H9 (cell line): ENCODE data around the gene MYO1D. TPM values are rescaled to one million over a fixed set of nuclear protein-coding genes. Genes with fewer than 3 reads are reported as not detected.

ENCODE experiments used
- DNase-seq: peaks from one replicate; pipeline ENCODE4 v3.0.0-alpha.2; 2017
- H2AFZ ChIP-seq: one replicate; pipeline ENCODE4 v1.6.1; 2013; ENCODE audit warnings: mild to moderate bottlenecking, low read length, control low read depth, moderate library complexity
- H2AK5ac ChIP-seq: 2 replicates; pipeline ENCODE4 v1.6.1; 2013; ENCODE audit warnings: low read length, control low read depth, mixed read lengths; ENCODE audit not compliant: insufficient read length
- H2BK120ac ChIP-seq: one replicate; pipeline ENCODE4 v1.6.1; 2013; ENCODE audit warnings: low read depth, mild to moderate bottlenecking, low read length, control low read depth, inconsistent platforms; ENCODE audit not compliant: poor library complexity, severe bottlenecking
- H2BK12ac ChIP-seq: 2 replicates; pipeline ENCODE4 v1.6.1; 2013; ENCODE audit warnings: low read length, control low read depth, mixed read lengths, low read depth; ENCODE audit not compliant: insufficient read length
- H2BK15ac ChIP-seq: 2 replicates; pipeline ENCODE4 v1.6.1; 2013; ENCODE audit warnings: low read depth, low read length, control low read depth
- H2BK20ac ChIP-seq: one replicate; pipeline ENCODE4 v1.6.1; 2013; ENCODE audit warnings: low read depth, mild to moderate bottlenecking, low read length, control low read depth, inconsistent platforms; ENCODE audit not compliant: poor library complexity, severe bottlenecking
- H2BK5ac ChIP-seq: 2 replicates; pipeline ENCODE4 v1.6.1; 2013; ENCODE audit warnings: low read length, control low read depth, mixed read lengths; ENCODE audit not compliant: insufficient read length
- H3K14ac ChIP-seq: 2 replicates; pipeline ENCODE4 v1.6.1; 2013; ENCODE audit warnings: low read length, control low read depth; ENCODE audit not compliant: insufficient read depth
- H3K18ac ChIP-seq: 2 replicates; pipeline ENCODE4 v1.6.1; 2013; ENCODE audit warnings: low read depth, mild to moderate bottlenecking, mixed read lengths, low read length, control low read depth; ENCODE audit not compliant: insufficient read length
- H3K23ac ChIP-seq: 2 replicates; pipeline ENCODE4 v1.6.1; 2013; ENCODE audit warnings: low read length, control low read depth, mixed read lengths, low read depth; ENCODE audit not compliant: insufficient read length
- H3K23me2 ChIP-seq: 2 replicates; pipeline ENCODE4 v1.6.1; 2013; ENCODE audit warnings: low read depth, mild to moderate bottlenecking, mixed read lengths, low read length, control low read depth; ENCODE audit not compliant: insufficient read length, poor library complexity, severe bottlenecking
- H3K27ac ChIP-seq: 2 replicates; pipeline ENCODE4 v1.5.1; 2013; ENCODE audit warnings: low read length, control low read depth, mixed read lengths, low read depth; ENCODE audit not compliant: insufficient read length
- H3K27me3 ChIP-seq: 2 replicates; pipeline ENCODE4 v1.6.1; 2013; ENCODE audit warnings: low read length, control low read depth, inconsistent platforms; ENCODE audit not compliant: insufficient read depth
- H3K4ac ChIP-seq: 2 replicates; pipeline ENCODE4 v1.6.1; 2013; ENCODE audit warnings: low read depth, mild to moderate bottlenecking, control low read depth, inconsistent platforms, low read length, moderate library complexity
- H3K4me1 ChIP-seq: 2 replicates; pipeline ENCODE4 v1.6.1; 2013; ENCODE audit warnings: low read length, control low read depth, inconsistent platforms; ENCODE audit not compliant: insufficient read depth
- H3K4me2 ChIP-seq: 2 replicates; pipeline ENCODE4 v1.6.1; 2013; ENCODE audit warnings: low read length, control low read depth, mixed read lengths; ENCODE audit not compliant: insufficient read length, insufficient read depth
- H3K56ac ChIP-seq: 2 replicates; pipeline ENCODE4 v1.6.1; 2013; ENCODE audit warnings: low read depth, mild to moderate bottlenecking, mixed read lengths, low read length, control low read depth; ENCODE audit not compliant: insufficient read length
- H3K79me1 ChIP-seq: 2 replicates; pipeline ENCODE4 v1.6.1; 2013; ENCODE audit warnings: low read depth, mild to moderate bottlenecking, moderate library complexity, low read length, control low read depth, inconsistent platforms; ENCODE audit not compliant: insufficient read depth, poor library complexity, severe bottlenecking
- H3K79me2 ChIP-seq: 2 replicates; pipeline ENCODE4 v1.6.1; 2013; ENCODE audit warnings: low read length, control low read depth, inconsistent platforms; ENCODE audit not compliant: insufficient read depth
- H3K9ac ChIP-seq: 2 replicates; pipeline ENCODE4 v1.6.1; 2013; ENCODE audit warnings: low read length, control low read depth, mixed read lengths; ENCODE audit not compliant: insufficient read length; ENCODE audit errors: extremely low read depth
- H3K9me3 ChIP-seq: one replicate; pipeline ENCODE4 v1.6.1; 2013; ENCODE audit warnings: low read depth, low read length, inconsistent platforms; ENCODE audit not compliant: control insufficient read depth
- H3T11ph ChIP-seq: one replicate; pipeline ENCODE4 v1.6.1; 2013; ENCODE audit warnings: mild to moderate bottlenecking, low read length, control low read depth, inconsistent platforms
- H4K20me1 ChIP-seq: one replicate; pipeline ENCODE4 v1.6.1; 2013; ENCODE audit not compliant: control insufficient read depth, insufficient read length, insufficient read depth
- H4K5ac ChIP-seq: 2 replicates; pipeline ENCODE4 v1.6.1; 2013; ENCODE audit warnings: low read depth, mild to moderate bottlenecking, mixed read lengths, low read length, control low read depth; ENCODE audit not compliant: insufficient read length
- H4K8ac ChIP-seq: replicated peaks from 2 replicates; pipeline ENCODE4 v1.6.1; 2013; ENCODE audit warnings: low read length, control low read depth, mixed read lengths, low read depth; ENCODE audit not compliant: insufficient read length
- H4K91ac ChIP-seq: 2 replicates; pipeline ENCODE4 v1.6.1; 2013; ENCODE audit warnings: low read depth, mild to moderate bottlenecking, moderate library complexity, mixed read lengths, low read length, control low read depth; ENCODE audit not compliant: insufficient read length
- H3K27ac Mint-ChIP-seq, 3 experiments: 2 replicates in 2 of 3; 3 replicates in 1 of 3; pipeline ENCODE4 v1.8.0; 2020 to 2021; ENCODE audit warnings: mixed read lengths in 3 of 3, mild to moderate bottlenecking in 1 of 3, moderate library complexity in 1 of 3
- H3K27me3 Mint-ChIP-seq: 2 replicates; pipeline ENCODE4 v1.8.0; 2021; ENCODE audit warnings: low read depth, mild to moderate bottlenecking, moderate library complexity, mixed read lengths
- H3K36me3 Mint-ChIP-seq, 3 experiments: 2 replicates in 2 of 3; 3 replicates in 1 of 3; pipeline ENCODE4 v1.8.0; 2020 to 2021; ENCODE audit warnings: low read depth in 3 of 3, mixed read lengths in 3 of 3; ENCODE audit not compliant: insufficient read depth in 1 of 3
- H3K4me1 Mint-ChIP-seq, 2 experiments: 2 replicates each; pipeline ENCODE4 v1.8.0; 2020; ENCODE audit warnings: mixed read lengths in 2 of 2
- H3K4me3 Mint-ChIP-seq, 2 experiments: 2 replicates in 1 of 2; 3 replicates in 1 of 2; pipeline ENCODE4 v1.8.0; 2020 to 2021; ENCODE audit warnings: mild to moderate bottlenecking in 2 of 2, mixed read lengths in 2 of 2, moderate library complexity in 1 of 2
- H3K9me3 Mint-ChIP-seq, 2 experiments: 2 replicates in 1 of 2; 3 replicates in 1 of 2; pipeline ENCODE4 v1.8.0; 2020; ENCODE audit warnings: mild to moderate bottlenecking in 2 of 2, mixed read lengths in 2 of 2, moderate library complexity in 1 of 2
- CTCF ChIP-seq: fragments of 200-600 bp; sonication (generic); conservative IDR thresholded peaks from 3 replicates; pipeline ENCODE4 v1.8.0; 2021; ENCODE audit warnings: antibody characterized with exemption, mild to moderate bottlenecking
- WGBS: extraction: QIAGEN DNeasy Blood & Tissue Kit; methylation state at CpG from one replicate; pipeline ENCODE4 v1.1.7; 2013; ENCODE audit warnings: missing lambda C conversion rate, low lambda C conversion rate, mixed read lengths; ENCODE audit not compliant: insufficient read length; ENCODE audit errors: extremely low coverage; 5-methylcytosine and 5-hydroxymethylcytosine counted together
- total RNA-seq: library from RNA; stranded (reverse); gene quantifications from 2 replicates; pipeline ENCODE4 v1.2.1, GENCODE V29; 2021

The MYO1D gene
- total RNA-seq, 1 experiment from 2014 or later: 19.0 TPM

- Histone ChIP-seq H2BK15ac (no peak overlapping the region), H3K9ac (no peak overlapping the region), H3T11ph (no peak overlapping the region), H3K27me3 (no peaks in the 10 kb centered on the region), H2BK5ac (no peak overlapping the region), H3K9me3 (no peaks in the 10 kb centered on the region), H4K91ac (no peak overlapping the region), H4K8ac (no peak overlapping the region), H3K14ac (no peak overlapping the region), H2BK12ac (no peak overlapping the region), H2AFZ (no peak overlapping the region), H3K23me2 (no peaks in the 10 kb centered on the region), H2AK5ac (no peak overlapping the region), H4K5ac (no peak overlapping the region), H3K56ac (no peak overlapping the region), H4K20me1 (no peaks in the 10 kb centered on the region), H3K79me2 (no peaks in the 10 kb centered on the region), H3K79me1 (no peaks in the 10 kb centered on the region), H3K23ac (no peak overlapping the region), H3K18ac (no peak overlapping the region), H3K4ac (no peak overlapping the region), H3K4me2 (no peak overlapping the region), H2BK20ac (no peak overlapping the region), H3K27ac (no peak overlapping the region), H2BK120ac (no peak overlapping the region), H3K4me1 (no peaks in the 10 kb centered on the region)
- DNase-seq: no peak
- Mint-ChIP-seq H3K4me1 (no peaks in the 10 kb centered on the region), H3K9me3 (no peaks in the 10 kb centered on the region), H3K27ac (no peak overlapping the region), H3K4me3 (no peak overlapping the region), H3K36me3 (no peaks in the 10 kb centered on the region; a peak in 1 of 7 replicates), H3K27me3 (no peaks in the 10 kb centered on the region)
- no CpG with 5 or more reads among the region's 4 CpGs for whole genome bisulfite sequencing
- no peak for TF ChIP-seq CTCF
Observed at GRCh38 chr17:32742681-32743538, 134.0 kb downstream of the MYO1D start.
